ENCODE data around the gene ZWILCH.

- TF ChIP-seq GATA3 (IDR thresholded peaks at IDR 0.05; ENCODE audit: low read depth, low read length): no peak
- no peak for TF ChIP-seq GATA2 (IDR thresholded peaks at IDR 0.05; ENCODE audit: low read depth, low read length)
These were observed 23.8 kb upstream of the ZWILCH start for GRCh38 chr15:66481107-66481856.
